Right lobe of liver (tissue), 4 donors: Measurements from ENCODE around the gene IRF1.

ENCODE experiments used
- POLR2A ChIP-seq: fragments of 450-650 bp; IDR thresholded peaks from one replicate; pipeline ENCODE4 v1.6.1; 2017; ENCODE audit warnings: antibody characterized with exemption, mild to moderate bottlenecking
- TF ChIP-seq, protein P1 (sequence below), 4 donors: fragments of 200-600 bp in 3 of 4; fragments of 450-650 bp in 1 of 4; IDR thresholded peaks; one replicate each; pipeline versions ENCODE4 v1.5.1 to v1.8.0; 2016 to 2022; ENCODE audit warnings: antibody characterized with exemption in 4 of 4, mild to moderate bottlenecking in 2 of 4
- donor health status: DM: no; HTN: no; CAD: no.
- donor health status: DM: no; HTN: no; CAD: no.
- donor health status: DM: no; HTN: yes; CAD: no.

DNA sequence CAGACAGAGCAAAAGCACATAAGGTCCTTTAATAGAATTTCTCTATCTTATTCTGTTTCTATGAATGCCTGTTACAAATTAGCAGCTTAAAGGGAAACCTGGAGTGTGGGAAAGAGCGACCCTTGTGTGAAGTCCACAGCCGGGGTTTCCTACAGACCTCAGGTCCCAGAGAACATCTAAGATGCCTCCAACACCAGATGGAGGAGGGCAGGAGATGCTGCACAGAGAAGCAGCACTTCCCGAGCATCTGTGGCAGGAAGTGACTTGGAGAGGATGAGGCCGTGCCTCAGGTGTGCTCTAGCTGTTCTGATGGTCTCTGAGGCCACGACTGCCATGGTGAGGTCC is 26.8 kb downstream of the IRF1 start:
- TF ChIP-seq, protein P1, sequence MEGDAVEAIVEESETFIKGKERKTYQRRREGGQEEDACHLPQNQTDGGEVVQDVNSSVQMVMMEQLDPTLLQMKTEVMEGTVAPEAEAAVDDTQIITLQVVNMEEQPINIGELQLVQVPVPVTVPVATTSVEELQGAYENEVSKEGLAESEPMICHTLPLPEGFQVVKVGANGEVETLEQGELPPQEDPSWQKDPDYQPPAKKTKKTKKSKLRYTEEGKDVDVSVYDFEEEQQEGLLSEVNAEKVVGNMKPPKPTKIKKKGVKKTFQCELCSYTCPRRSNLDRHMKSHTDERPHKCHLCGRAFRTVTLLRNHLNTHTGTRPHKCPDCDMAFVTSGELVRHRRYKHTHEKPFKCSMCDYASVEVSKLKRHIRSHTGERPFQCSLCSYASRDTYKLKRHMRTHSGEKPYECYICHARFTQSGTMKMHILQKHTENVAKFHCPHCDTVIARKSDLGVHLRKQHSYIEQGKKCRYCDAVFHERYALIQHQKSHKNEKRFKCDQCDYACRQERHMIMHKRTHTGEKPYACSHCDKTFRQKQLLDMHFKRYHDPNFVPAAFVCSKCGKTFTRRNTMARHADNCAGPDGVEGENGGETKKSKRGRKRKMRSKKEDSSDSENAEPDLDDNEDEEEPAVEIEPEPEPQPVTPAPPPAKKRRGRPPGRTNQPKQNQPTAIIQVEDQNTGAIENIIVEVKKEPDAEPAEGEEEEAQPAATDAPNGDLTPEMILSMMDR (IDR thresholded peaks at IDR 0.05) = no peak
- TF ChIP-seq POLR2A = no peak
